ENCODE results near the gene LAMC2. TPM values are rescaled to one million over a fixed set of nuclear protein-coding genes. Genes with fewer than 3 reads are reported as not detected.

Gene LAMC2
- total and polyA plus RNA-seq, 9 of the 15 experiments (the other 6 are each of a cell fraction or from before 2014, with no cell fraction given), result 0.02 to 0.03 TPM; not detected in 7

DNA sequence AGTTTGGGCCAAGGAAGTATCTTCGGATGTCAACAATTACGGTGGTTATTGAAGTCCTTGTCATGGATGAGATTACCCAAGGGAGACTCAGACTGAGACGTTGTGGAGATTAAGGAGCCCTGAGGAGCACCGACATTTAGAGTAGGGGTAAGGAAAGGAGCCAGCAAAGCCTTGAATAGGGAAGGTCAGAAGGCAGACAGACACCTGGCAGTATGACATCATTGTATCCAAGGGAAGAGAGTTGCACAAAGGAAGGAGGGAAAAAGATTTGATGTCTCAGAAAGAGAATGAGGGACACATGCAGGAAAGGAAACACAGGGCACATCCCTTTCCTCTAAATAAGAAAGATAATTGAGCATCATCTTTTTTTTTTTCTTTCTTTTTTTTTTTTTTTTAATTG is 11.7 kb downstream of the LAMC2 start (continued):
- TF ChIP-seq, protein P1, sequence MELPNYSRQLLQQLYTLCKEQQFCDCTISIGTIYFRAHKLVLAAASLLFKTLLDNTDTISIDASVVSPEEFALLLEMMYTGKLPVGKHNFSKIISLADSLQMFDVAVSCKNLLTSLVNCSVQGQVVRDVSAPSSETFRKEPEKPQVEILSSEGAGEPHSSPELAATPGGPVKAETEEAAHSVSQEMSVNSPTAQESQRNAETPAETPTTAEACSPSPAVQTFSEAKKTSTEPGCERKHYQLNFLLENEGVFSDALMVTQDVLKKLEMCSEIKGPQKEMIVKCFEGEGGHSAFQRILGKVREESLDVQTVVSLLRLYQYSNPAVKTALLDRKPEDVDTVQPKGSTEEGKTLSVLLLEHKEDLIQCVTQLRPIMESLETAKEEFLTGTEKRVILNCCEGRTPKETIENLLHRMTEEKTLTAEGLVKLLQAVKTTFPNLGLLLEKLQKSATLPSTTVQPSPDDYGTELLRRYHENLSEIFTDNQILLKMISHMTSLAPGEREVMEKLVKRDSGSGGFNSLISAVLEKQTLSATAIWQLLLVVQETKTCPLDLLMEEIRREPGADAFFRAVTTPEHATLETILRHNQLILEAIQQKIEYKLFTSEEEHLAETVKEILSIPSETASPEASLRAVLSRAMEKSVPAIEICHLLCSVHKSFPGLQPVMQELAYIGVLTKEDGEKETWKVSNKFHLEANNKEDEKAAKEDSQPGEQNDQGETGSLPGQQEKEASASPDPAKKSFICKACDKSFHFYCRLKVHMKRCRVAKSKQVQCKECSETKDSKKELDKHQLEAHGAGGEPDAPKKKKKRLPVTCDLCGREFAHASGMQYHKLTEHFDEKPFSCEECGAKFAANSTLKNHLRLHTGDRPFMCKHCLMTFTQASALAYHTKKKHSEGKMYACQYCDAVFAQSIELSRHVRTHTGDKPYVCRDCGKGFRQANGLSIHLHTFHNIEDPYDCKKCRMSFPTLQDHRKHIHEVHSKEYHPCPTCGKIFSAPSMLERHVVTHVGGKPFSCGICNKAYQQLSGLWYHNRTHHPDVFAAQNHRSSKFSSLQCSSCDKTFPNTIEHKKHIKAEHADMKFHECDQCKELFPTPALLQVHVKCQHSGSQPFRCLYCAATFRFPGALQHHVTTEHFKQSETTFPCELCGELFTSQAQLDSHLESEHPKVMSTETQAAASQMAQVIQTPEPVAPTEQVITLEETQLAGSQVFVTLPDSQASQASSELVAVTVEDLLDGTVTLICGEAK (IDR thresholded peaks at IDR 0.05), result no peak
- TF ChIP-seq, protein P1 (CRISPR knock-in tag; IDR thresholded peaks at IDR 0.05), result no peak
- TF ChIP-seq MCM7 (IDR thresholded peaks at IDR 0.05), result no peak
- TF ChIP-seq DIDO1 (tag; IDR thresholded peaks at IDR 0.05; ENCODE audit: low read depth), result no peak
- no peak for TF ChIP-seq KHSRP (IDR thresholded peaks at IDR 0.05)
- TF ChIP-seq YY1 (IDR thresholded peaks at IDR 0.05; ENCODE audit: borderline replicate concordance in 1 of 3, control insufficient read depth in 1 of 3, extremely low read depth in 1 of 3, insufficient read depth in 3 of 3, insufficient read length in 1 of 3, insufficient replicate concordance in 2 of 3, low read depth in 1 of 3, low read length in 2 of 3), result no peak
